Stimulated activated effector memory CD8-positive, alpha-beta T cell treated with anti-CD3 and anti-CD28 coated beads, Interleukin-12 subunit alpha, Interleukin-12 subunit beta, amount 100 ng/mL, for 72 hours (primary cell): Measurements from ENCODE around the gene KCNK4.
"Not testable (repeated sequence)": the region's sequence is repeated elsewhere in the genome, so short reads cannot be mapped to it uniquely, and the experiment has no call there.

ENCODE experiments used
- ATAC-seq: fragments of 150-1000 bp; cut with Tn5 transposase; 2 replicates; pipeline ENCODE4 v1.10.0; 2021
- DNase-seq, 2 donors: peaks; one replicate each; pipeline ENCODE4 v3.0.0; 2021 to 2022; ENCODE audit warnings: low spot score in 2 of 2
- H3K27ac Mint-ChIP-seq: one replicate; pipeline ENCODE4 v1.8.0; 2022; ENCODE audit warnings: mild to moderate bottlenecking, mixed read lengths
- H3K36me3 Mint-ChIP-seq: one replicate; pipeline ENCODE4 v1.8.0; 2022; ENCODE audit warnings: mild to moderate bottlenecking, mixed read lengths
- H3K4me1 Mint-ChIP-seq: one replicate; pipeline ENCODE4 v1.8.0; 2022; ENCODE audit warnings: mixed read lengths
- H3K4me3 Mint-ChIP-seq: one replicate; pipeline ENCODE4 v1.8.0; 2022; ENCODE audit warnings: mild to moderate bottlenecking, mixed read lengths
- H3K9me3 Mint-ChIP-seq: one replicate; pipeline ENCODE4 v1.8.0; 2022; ENCODE audit warnings: mixed read lengths

The KCNK4 gene

DNA sequence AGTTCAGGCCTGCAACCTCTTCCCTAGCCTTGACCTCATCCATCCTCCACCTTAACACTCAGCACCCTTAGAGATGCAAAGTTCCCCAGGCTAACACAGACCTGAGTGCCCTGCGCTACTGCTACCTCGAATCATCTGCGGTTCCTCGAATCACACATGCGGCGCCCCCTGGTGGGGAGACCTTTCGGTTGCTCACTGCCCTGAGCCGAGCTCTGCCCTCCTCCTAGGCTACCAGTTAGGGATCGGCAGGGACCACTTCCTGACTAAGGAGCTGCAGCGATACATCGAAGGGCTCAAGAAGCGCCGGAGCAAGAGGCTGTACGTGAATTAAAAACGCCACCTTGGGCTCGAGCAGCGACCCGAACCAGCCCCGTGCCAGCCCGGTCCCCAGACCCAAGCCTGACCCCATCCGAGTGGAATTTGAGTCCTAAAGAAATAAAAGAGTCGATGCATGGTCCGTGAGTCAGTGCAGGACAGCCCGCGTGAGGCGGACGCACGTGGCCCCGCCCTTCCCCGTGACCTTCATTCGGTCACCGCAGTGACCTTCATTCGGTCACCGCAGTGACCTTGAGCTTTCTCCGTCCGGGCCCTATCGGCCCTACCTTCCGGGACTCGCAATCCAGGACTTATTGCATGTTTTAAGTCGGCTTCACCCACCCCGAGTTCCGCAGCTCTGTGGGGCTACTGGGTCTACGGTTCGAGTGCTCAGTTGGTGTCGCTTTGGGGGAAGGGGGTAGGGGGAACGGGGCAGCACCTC lies 13.4 kb downstream of the KCNK4 start:
- Mint-ChIP-seq H3K4me1 (peaks cover 33% of the 10 kb centered on the region), H3K27ac (peak overlapping the region; percentile 96), H3K36me3 (peaks cover 42% of the 10 kb centered on the region), H3K4me3 (peak overlapping the region; percentile 99), H3K9me3 (no peaks in the 10 kb centered on the region)
- DNase-seq (peak; percentile 94 to 98), ATAC-seq (peak; percentile 68)

- DNase-seq (peak; percentile 99), ATAC-seq (peak; percentile 83)
- Mint-ChIP-seq H3K4me1 (peaks cover 26% of the 10 kb centered on the region), H3K9me3 (no peaks in the 10 kb centered on the region), H3K27ac (peak within 1 kb of the TSS; percentile 96), H3K36me3 (peaks cover 49% of the 10 kb centered on the region), H3K4me3 (peak within 1 kb of the TSS; percentile 99)
These were observed 14.1 kb downstream of the KCNK4 start, which contains the start of gene ESRRA for GRCh38 chr11:64305075-64305690. TSS of gene ESRRA (plus strand) at chr11:64305524. CDS start at chr11:64307180, 1,656 bp downstream.

GRCh38 chr11:64305691-64306562 lies 14.8 kb downstream of the KCNK4 start:
- peak; percentile 49 to 87 for DNase-seq
- peak overlapping the region; percentile 99 for H3K4me3 Mint-ChIP-seq
- H3K9me3 Mint-ChIP-seq: no peaks in the 10 kb centered on the region
- H3K4me1 Mint-ChIP-seq: peaks cover 22% of the 10 kb centered on the region
- peak overlapping the region; percentile 95 for H3K27ac Mint-ChIP-seq
- peak; percentile 29 for ATAC-seq
- peaks cover 55% of the 10 kb centered on the region for H3K36me3 Mint-ChIP-seq

DNA sequence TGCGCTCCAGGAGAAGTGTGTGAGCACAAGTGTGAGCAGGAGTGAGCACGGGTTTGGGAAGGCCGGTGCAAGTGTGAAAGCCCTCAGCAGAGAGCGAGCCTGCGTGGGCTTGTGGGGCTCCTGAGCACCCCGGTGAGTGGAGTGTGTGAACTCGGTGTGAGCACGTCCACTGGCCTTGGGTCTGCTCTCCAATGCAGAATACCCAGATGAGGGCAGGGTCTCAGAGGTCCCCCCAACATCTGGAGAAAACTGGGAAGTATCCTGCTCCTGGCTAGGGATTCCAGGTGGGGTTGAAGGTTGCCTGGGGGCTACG lies 15.4 kb downstream of the KCNK4 start:
- H3K4me3 Mint-ChIP-seq: peak overlapping the region; percentile 99
- DNase-seq (no peak), ATAC-seq (no peak)
- H3K4me1 Mint-ChIP-seq: peaks cover 23% of the 10 kb centered on the region
- H3K9me3 Mint-ChIP-seq: no peaks in the 10 kb centered on the region
- peaks cover 59% of the 10 kb centered on the region for H3K36me3 Mint-ChIP-seq
- peak overlapping the region; percentile 95 for H3K27ac Mint-ChIP-seq

DNA sequence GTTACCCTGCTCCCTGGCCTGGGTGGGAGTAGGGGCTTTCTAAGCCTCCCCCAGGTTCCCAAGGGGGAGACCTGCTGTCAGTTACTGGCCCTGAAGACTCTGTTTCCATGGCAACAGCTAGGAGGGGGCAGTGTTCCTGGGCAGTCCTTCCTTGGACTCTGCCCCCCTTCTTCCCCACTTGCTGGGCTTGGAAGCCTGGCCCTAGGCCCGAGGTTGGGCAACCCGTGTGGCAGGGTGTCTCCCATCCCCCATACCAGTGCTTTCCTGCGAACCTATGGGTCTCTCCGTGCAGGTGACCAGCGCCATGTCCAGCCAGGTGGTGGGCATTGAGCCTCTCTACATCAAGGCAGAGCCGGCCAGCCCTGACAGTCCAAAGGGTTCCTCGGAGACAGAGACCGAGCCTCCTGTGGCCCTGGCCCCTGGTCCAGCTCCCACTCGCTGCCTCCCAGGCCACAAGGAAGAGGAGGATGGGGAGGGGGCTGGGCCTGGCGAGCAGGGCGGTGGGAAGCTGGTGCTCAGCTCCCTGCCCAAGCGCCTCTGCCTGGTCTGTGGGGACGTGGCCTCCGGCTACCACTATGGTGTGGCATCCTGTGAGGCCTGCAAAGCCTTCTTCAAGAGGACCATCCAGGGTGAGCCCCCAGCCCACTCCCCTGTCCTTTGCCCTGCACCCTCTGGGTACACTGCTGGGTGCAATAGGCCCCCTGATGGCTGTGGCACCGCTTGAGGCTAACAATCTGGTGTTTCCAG lies 15.9 kb downstream of the KCNK4 start:
- no peak for DNase-seq
- peak overlapping the region; percentile 95 for H3K27ac Mint-ChIP-seq
- no peak for ATAC-seq

DNA sequence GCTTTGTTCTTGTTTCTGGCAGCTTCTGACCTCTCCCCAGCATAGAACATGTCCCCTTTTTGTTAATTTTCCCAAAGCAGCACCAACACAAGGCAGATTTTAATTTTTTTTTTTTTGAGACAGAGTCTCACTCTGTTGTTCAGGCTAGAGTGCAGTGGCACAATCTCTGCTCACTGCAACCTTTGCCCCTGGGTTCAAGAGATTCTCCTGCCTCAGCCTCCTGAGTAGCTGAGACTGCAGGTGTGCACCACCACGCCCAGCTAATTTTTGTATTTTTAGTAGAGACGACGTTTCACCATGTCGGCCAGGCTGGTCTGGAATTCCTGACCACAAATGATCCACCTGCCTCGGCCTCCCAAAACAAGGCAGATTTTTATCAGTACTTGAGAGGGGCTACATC lies 16.7 kb downstream of the KCNK4 start:
- Mint-ChIP-seq H3K4me3 (peak overlapping the region; percentile 99), H3K4me1 (peaks cover 29% of the 10 kb centered on the region), H3K36me3 (peaks cover 64% of the 10 kb centered on the region)
- ATAC-seq, H3K27ac Mint-ChIP-seq, H3K9me3 Mint-ChIP-seq, DNase-seq: not testable (repeated sequence)

More for the DNA sequence above, 15.9 kb downstream of the KCNK4 start:
- peaks cover 23% of the 10 kb centered on the region for H3K4me1 Mint-ChIP-seq
- H3K9me3 Mint-ChIP-seq: no peaks in the 10 kb centered on the region
- peak overlapping the region; percentile 99 for H3K4me3 Mint-ChIP-seq
- H3K36me3 Mint-ChIP-seq: peaks cover 64% of the 10 kb centered on the region

GRCh38 chr11:64312947-64313346 lies 21.8 kb downstream of the KCNK4 start:
- DNase-seq (no peak), ATAC-seq (no peak)
- Mint-ChIP-seq H3K36me3 (peaks cover 76% of the 10 kb centered on the region), H3K4me1 (peaks cover 41% of the 10 kb centered on the region), H3K27ac (peak overlapping the region; percentile 84), H3K4me3 (no peak overlapping the region), H3K9me3 (no peaks in the 10 kb centered on the region)

GRCh38 chr11:64313491-64314145 lies 22.5 kb downstream of the KCNK4 start:
- ATAC-seq (no peak), DNase-seq (no peak)
- no peak overlapping the region for H3K4me3 Mint-ChIP-seq
- no peaks in the 10 kb centered on the region for H3K9me3 Mint-ChIP-seq
- H3K27ac Mint-ChIP-seq: peak overlapping the region; percentile 84
- peaks cover 76% of the 10 kb centered on the region for H3K36me3 Mint-ChIP-seq
- peaks cover 46% of the 10 kb centered on the region for H3K4me1 Mint-ChIP-seq

GRCh38 chr11:64314146-64314804 lies 23.2 kb downstream of the KCNK4 start:
- H3K27ac Mint-ChIP-seq: peak overlapping the region; percentile 72
- H3K4me3 Mint-ChIP-seq: no peak overlapping the region
- peaks cover 76% of the 10 kb centered on the region for H3K36me3 Mint-ChIP-seq

DNA sequence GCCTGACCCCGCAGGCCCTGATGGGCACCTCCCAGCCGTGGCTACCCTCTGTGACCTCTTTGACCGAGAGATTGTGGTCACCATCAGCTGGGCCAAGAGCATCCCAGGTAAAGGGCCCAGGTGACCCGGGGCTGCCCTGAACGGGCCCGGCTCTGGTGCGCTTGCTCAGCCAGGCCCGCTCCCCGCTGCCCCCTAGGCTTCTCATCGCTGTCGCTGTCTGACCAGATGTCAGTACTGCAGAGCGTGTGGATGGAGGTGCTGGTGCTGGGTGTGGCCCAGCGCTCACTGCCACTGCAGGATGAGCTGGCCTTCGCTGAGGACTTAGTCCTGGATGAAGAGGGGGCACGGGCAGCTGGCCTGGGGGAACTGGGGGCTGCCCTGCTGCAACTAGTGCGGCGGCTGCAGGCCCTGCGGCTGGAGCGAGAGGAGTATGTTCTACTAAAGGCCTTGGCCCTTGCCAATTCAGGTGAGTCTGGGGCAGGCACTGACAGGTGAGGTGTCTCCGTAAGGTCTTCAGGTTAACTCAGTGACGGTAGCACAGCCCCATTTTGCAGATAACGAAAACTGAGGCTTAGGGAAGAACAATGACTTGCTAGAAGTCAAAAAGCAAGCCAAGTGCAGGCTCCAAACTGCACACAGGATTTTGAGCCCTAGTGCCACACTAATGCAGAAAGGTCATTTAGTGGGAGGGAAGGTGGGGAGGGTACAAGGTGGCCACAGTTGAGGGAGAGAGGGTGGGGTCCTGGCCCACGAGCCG lies 23.9 kb downstream of the KCNK4 start:
- Mint-ChIP-seq H3K4me1 (peaks cover 58% of the 10 kb centered on the region), H3K9me3 (no peaks in the 10 kb centered on the region), H3K27ac (peak overlapping the region; percentile 72), H3K4me3 (no peak overlapping the region), H3K36me3 (peaks cover 76% of the 10 kb centered on the region)
- DNase-seq: peak in 1 of 2 donors; percentile 50
- ATAC-seq: no peak

More at GRCh38 chr11:64314146-64314804, 23.2 kb downstream of the KCNK4 start:
- ATAC-seq (no peak), DNase-seq (no peak)
- Mint-ChIP-seq H3K9me3 (no peaks in the 10 kb centered on the region), H3K4me1 (peaks cover 52% of the 10 kb centered on the region)

DNA sequence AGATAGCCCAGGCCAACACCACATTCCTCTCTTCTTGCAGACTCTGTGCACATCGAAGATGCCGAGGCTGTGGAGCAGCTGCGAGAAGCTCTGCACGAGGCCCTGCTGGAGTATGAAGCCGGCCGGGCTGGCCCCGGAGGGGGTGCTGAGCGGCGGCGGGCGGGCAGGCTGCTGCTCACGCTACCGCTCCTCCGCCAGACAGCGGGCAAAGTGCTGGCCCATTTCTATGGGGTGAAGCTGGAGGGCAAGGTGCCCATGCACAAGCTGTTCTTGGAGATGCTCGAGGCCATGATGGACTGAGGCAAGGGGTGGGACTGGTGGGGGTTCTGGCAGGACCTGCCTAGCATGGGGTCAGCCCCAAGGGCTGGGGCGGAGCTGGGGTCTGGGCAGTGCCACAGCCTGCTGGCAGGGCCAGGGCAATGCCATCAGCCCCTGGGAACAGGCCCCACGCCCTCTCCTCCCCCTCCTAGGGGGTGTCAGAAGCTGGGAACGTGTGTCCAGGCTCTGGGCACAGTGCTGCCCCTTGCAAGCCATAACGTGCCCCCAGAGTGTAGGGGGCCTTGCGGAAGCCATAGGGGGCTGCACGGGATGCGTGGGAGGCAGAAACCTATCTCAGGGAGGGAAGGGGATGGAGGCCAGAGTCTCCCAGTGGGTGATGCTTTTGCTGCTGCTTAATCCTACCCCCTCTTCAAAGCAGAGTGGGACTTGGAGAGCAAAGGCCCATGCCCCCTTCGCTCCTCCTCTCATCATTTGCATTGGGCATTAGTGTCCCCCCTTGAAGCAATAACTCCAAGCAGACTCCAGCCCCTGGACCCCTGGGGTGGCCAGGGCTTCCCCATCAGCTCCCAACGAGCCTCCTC lies 24.8 kb downstream of the KCNK4 start:
- not testable (repeated sequence) for ATAC-seq, H3K9me3 Mint-ChIP-seq, DNase-seq
- Mint-ChIP-seq H3K4me3 (peak overlapping the region; percentile 97), H3K27ac (peak overlapping the region; percentile 98), H3K36me3 (peaks cover 77% of the 10 kb centered on the region), H3K4me1 (peaks cover 63% of the 10 kb centered on the region)

GRCh38 chr11:64316672-64317324 lies 25.7 kb downstream of the KCNK4 start:
- Mint-ChIP-seq H3K27ac (peak overlapping the region; percentile 98), H3K4me3 (peak overlapping the region; percentile 97), H3K36me3 (peaks cover 79% of the 10 kb centered on the region), H3K9me3 (no peaks in the 10 kb centered on the region), H3K4me1 (peaks cover 71% of the 10 kb centered on the region)
- ATAC-seq (peak; percentile 0), DNase-seq (peak in 1 of 2 donors; percentile 77)
